Hypothalamus (tissue), 51 donors: ENCODE results near the gene PLCB3.

Source experiments
- DNase-seq, 51 donors: peaks; one replicate each; lab custom pipeline; 2025; lab: John Stamatoyannopoulos, UW

The PLCB3 gene

DNA sequence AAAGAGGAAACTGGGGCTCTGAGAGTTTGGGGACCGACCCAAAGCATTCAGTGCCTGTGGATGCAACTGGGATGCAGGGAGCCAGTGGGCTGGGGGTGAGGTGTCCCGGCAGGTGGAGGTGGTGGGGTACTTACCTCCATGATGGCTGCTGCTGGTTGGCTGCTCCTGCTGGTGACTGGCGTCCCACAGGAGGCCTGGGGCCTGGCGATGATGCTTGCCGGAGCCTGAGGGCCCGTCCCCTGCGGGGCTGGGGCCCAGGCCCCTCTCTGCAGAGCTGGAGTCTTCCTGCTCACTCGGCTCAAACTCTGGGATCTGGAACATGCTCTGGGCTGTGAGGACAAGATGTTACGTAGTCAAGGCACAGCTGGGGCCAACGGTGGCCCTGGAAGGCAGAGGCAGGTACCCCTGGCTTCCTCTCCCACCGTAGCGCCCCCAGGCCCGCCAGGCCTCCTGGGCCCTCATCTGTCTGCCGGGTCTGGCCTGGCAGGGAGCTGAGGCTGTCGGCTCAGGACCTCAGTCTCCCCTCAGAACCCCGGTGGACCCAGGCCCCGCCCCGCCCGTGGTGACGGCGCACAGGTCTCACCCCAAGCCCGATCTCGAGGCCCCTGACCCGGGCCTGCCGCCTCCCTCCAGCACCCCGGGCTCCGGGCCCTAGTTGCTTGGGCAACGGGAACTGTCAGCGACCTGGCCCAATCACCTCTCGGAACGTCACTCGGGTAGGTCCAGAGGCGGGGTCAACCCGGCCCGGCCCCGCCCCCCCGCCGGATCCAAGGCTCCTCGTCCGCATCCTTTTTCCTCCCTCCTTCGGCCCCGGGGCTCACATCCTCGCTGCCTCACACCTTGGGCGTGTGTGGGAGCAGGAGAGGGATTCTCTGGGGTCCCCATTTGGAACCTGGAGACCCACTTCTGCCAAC is 33.0 kb downstream of the PLCB3 start, which contains the start of gene BAD:
Gene BAD (minus strand): TSS at position 618 of the 914 bp plus-strand sequence. CDS start 297 bp downstream, at position 321.
- DNase-seq: peak; percentile 59 to 99 (median 94)

DNA sequence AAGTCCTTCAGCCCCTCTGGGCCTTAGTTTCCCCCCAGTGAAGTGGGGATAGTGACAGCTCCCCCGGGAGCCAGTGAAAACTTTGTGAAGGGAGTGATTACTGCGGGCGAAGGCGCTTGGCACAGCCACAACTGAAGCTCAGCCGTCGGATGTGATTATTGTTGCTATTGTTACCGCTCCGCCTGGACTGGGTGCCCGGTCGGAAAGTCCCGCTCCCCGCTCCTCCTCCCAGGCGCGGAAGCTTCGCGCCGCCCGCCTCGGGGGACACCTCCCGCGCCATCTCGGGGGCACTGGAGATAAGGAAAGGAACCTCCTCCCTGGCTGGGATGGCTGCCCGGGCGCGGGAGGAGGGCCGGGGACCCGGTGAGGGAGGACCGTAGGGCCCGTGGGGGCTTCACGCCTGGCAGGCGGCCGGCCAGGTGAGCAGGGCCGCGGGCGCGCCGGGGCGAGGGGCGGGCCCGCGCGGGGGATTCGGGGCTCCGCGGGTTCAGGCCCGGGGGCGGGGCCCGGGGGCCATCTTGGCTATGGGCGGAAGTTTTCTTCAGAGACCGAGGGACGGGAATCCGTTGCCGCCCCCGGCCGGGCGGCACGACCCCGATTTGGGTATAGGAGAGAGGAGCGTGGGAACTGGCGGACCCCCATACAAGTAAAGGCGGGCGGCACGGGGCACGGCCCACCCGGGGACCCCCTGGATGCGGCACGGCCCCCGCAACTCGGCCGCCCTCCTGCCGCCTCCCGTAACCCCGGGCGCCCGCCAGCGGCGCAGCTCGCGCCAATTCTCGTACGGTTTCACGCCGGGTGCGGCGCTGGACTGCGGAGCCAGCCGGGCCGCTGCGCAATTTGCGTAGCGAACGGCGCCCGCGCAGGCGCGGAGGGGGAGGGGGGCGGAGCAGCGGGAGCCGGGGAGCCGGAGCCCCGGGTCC is 33.9 kb downstream of the PLCB3 start, which contains the start of gene GPR137:
Gene GPR137 (plus strand): TSS at position 887 of the 923 bp plus-strand sequence. CDS start 677 bp downstream, outside the sequence.
- DNase-seq: peak; percentile 44 to 98 (median 86)

DNA sequence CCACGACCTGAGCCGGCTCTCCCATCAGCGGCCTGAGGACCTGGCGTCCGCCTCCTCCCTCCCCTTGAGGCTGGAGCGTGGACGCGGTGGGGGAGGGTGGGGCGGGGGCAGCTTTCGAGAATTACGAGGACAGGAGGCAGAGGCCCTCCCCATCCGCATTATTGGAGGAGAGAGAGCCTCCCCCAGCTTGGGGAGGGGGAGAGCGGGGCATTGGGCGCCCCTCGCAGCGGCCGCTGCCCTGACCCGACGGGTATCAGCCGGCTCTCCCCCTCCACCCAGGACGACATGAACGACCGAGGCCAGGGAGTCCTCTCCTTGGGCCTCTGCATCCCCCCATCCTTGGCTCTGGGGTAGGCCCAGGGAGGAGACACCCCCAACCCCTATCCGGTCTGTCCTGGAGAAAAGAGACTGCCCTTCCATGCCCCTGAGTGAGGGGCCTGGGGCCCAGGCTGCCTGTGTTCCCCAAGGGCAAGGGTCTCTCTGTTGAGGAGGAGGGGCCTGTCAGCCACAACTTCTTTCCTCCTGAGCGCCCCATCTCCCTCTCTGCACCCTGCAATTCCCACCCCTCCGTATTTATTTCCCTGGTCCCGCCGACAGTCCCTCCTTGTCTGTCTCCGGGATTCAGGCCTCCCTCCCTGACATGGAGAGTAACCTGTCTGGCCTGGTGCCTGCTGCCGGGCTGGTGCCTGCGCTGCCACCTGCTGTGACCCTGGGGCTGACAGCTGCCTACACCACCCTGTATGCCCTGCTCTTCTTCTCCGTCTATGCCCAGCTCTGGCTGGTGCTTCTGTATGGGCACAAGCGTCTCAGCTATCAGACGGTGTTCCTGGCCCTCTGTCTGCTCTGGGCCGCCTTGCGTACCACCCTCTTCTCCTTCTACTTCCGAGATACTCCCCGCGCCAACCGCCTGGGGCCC is 34.8 kb downstream of the PLCB3 start:
- DNase-seq: no peak

DNA sequence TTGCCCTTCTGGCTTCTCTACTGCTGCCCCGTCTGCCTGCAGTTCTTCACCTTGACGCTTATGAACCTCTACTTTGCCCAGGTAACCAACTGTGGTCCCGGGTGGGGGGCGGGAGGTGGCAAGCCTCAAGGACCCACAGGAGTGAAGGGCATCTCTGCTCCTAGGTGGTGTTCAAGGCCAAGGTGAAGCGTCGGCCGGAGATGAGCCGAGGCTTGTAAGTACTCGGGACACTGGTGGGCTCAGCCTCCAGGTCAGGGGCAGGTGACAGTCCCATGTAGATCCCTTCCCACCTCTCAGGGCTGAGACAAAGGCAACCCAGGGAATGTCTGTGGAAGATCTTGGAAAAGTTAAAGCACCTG is 35.5 kb downstream of the PLCB3 start:
- no peak for DNase-seq

DNA sequence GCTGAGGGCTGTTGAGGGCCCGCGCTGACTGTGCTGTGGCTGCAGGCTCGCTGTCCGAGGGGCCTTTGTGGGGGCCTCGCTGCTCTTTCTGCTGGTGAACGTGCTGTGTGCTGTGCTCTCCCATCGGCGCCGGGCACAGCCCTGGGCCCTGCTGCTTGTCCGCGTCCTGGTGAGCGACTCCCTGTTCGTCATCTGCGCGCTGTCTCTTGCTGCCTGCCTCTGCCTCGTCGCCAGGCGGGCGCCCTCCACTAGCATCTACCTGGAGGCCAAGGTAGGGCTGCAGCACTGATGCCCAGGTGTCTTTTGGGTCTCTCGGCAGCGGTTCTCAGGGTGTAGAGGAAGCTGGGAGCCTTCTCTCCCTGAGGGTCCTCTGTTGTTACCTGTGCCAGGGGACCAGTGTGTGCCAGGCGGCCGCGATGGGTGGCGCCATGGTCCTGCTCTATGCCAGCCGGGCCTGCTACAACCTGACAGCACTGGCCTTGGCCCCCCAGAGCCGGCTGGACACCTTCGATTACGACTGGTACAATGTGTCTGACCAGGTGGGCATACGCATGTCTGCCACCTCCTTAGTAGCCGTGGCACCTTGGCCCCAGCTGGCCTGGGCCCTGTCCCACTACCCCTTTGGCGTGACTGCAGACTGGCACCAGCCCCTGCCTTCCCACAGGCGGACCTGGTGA is 36.5 kb downstream of the PLCB3 start:
- no peak for DNase-seq

DNA sequence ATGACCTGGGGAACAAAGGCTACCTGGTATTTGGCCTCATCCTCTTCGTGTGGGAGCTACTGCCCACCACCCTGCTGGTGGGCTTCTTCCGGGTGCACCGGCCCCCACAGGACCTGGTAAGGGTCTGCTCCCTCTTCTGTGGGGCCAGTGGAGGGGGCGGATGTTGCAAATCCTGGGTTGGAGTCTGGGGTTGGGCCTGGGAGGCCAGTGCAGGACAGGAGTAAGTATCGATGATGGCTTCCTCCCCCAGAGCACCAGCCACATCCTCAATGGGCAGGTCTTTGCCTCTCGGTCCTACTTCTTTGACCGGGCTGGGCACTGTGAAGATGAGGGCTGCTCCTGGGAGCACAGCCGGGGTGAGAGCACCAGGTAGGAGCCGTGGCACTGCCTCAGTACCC is 37.0 kb downstream of the PLCB3 start:
- no peak for DNase-seq

DNA sequence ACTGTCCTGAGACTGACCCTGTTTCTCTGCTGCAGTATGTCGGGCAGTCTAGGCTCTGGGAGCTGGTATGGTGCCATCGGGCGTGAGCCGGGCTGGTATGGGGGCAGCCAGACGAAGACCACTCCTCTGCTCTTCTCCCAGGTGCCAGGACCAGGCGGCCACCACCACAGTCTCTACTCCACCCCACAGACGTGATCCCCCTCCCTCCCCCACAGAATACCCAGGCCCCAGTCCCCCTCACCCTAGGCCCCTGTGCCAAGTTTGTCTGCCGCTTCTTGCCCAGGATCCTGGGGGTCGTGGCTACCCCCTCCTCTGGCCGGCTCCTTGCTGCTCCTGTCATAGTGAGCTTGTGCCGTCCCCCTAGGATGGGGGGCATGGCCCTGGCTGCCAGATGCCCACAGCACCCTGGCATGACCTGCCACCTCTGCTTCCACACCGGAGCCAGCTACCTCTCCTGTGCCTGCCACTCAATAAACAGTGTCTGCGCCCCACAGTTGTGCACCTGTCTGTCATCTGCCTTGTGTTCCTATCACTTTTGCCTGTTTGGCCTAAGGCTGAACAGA is 37.8 kb downstream of the PLCB3 start:
- no peak for DNase-seq

DNA sequence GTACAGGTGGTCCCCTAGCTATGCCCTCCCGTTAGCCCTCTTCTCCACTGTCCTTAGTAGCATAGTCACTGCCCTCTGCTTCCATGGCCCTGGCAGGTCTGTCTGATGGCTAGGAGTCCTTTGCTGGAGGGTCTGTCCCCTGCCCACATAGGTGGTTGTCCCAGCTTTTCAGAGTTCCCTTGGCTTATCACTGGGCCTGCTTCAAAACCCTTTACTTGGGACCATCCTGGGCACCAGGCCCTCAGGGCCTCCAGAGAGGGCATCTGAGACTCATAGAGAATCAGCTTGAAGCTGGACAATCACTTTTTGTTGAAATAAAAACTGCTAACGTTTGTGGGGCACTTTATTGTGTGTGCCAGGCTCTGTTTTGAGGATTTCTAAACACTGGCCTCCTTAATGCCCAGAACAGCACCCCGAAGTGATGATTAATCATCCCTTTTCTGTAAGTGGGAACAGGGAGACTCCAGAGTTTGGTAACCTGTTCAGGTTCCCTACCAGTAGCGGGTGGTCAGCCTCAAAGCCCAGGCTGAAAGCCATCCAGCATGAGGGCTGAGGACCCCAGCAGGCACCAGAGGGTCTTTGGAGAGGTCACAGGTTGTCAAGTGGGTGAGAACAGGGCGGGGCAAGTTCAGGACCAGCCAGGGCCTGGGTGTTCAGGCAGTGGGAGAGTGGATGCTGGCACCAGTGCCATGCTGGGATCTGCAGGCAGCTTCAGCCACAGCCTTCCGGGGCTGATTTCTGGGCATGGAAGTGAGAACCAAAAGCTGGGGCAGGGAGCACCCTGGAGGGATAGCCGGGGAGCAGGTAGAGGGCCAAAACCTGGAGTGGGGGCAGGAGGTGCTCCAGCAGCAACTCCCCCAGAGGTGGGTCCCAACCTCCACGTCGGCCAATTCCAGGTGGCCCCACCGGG is 39.3 kb downstream of the PLCB3 start:
- DNase-seq: no peak

DNA sequence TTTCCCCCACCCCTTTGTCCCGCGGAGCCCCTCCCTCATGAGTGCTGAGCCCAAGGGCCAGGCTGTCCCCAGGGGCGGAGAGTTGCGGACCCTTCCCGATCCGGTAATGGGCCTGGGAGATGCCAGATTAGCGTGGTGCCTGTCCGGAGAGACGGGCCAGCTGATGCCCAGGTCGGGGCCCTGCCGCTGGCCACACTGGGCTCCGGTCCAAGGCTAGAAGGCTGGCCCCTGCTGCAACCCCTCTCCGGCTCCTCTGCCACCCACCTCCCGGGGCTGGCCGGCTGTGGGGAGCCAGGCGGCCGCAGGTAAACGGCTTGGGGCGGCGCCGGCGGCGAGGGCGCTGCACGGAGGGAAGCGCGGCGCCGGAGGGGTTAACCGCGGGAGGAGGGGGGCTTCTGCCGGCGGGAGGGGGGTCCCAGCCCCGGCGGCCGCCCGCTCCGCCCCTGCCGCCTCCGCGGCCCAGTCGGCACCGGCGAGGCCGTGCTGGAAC is 40.0 kb downstream of the PLCB3 start, which contains the start of gene KCNK4:
Gene KCNK4 (plus strand): TSS at position 41 of the 490 bp plus-strand sequence. CDS start 1,717 bp downstream, outside the sequence.
- DNase-seq: no peak

DNA sequence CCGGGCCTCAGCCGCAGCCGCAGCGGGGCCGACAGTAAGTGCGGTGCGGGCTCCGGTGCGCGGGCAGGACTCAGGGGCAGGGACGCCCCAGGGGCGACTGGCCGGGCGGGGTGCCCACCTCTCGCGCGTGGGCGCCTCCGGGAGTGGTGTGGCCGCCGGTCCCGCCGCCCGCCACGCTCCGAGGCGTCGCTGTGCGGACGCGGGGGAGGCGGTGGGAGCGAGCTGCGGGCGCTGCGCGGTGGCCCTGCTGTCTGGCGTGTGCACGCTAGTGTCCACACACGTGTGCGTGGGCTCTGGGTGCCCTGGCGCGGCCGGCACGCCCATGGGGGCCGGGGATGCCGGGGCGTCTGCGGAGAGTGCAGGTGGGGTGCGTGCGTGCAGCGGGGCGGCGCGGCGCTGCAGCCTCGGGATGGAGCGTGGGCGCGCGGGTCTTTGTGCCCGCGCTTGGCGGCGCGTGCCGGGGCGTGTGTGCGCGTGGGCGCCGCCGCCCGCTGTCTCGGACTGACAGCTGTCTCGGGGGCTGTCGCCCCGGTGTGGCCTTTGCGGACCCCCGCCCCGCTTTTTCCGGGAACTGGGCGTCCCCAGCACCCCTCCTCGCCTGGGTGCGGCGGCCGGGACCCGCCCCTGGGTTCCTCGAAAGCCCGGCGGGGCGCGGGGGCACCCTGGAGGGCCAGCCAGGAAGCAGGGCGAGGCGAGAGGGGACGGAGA is 40.6 kb downstream of the PLCB3 start:
- peak in 5 of 51 donors; percentile 12 to 48 (median 39) for DNase-seq

DNA sequence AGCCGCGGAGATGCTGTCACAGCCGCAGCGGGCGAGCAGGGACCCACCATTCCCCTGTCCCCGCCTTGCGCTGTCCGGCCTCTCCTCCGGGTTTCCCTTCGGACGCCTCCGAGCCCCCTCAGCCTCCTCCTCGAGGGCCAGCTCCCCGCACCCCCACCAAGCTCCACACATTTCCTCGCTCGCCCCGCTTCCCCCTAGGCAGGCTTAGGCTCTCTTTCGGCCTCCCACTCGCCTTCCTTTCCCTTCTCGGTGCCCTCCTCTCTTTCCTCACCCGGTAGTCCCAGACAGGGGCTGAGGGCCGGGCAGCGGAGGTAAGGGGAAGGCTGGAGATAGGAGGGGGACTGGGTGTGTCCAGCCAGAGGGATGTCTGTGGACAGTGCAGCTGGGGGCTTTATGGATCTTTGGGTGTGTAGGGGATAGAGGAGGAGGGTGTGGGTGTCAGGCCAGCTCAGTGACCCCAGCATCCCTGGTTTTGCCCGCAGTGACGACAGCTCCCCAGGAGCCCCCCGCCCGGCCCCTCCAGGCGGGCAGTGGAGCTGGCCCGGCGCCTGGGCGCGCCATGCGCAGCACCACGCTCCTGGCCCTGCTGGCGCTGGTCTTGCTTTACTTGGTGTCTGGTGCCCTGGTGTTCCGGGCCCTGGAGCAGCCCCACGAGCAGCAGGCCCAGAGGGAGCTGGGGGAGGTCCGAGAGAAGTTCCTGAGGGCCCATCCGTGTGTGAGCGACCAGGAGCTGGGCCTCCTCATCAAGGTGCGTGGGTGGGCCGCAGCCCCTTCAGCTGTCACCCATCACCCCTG is 41.3 kb downstream of the PLCB3 start:
- DNase-seq: peak in 1 of 51 donors; percentile 26

DNA sequence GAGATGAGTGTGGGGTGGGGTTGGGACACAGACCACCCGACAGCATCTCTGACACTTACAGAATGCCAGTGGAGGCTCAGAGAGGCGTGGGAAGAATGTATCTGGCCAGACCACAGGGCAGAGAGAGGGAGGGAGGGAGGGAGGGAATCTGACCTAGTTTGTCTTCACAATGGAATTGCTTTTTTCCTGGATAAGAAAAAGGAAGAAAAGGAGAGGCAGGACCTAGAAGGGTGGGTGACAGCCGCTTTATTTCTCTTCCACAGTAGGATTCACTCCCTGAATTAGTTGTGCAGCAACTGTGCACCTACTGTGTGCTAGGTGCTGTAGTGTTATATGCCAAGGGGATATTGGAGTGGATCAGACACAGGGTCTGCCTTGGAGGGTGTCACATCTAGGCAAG is 43.4 kb downstream of the PLCB3 start:
- no peak for DNase-seq

DNA sequence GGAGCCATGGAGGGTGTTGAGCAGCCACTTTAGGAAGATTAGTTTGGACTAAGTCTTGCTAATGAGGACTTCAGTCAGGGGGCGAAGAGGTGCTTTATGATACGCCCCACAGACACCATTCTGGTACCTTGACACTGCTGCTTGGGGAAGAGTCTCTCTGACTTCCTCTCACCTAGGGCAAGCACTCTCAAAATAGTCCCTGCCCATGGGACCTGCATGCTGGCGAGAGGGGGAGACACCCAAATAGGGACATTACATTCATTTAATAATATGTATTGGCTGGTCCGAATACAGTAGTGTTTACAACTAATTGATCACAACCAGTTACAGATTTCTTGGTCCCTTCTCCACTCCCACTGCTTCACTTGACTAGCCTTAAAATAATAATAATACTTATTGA is 44.4 kb downstream of the PLCB3 start:
- DNase-seq: no peak

DNA sequence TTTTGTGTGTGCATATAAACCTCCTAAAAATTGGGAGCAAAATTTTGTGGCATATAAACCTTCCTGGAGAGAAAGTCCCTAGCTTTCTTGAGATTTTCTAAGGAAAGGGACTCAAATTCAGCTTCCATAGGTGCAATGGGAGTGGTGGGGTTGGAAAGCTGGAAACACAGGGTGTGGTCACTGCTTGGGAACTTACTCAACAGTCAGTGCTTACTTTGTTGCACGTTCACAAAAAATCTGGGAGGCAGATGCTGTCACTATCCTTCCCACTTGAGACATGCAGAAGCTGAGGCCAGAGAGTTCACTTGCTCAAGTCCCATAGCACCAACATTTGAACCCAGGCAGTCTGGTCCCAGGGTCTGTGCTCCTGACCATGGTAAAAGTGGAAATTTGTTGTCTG is 44.9 kb downstream of the PLCB3 start:
- no peak for DNase-seq

DNA sequence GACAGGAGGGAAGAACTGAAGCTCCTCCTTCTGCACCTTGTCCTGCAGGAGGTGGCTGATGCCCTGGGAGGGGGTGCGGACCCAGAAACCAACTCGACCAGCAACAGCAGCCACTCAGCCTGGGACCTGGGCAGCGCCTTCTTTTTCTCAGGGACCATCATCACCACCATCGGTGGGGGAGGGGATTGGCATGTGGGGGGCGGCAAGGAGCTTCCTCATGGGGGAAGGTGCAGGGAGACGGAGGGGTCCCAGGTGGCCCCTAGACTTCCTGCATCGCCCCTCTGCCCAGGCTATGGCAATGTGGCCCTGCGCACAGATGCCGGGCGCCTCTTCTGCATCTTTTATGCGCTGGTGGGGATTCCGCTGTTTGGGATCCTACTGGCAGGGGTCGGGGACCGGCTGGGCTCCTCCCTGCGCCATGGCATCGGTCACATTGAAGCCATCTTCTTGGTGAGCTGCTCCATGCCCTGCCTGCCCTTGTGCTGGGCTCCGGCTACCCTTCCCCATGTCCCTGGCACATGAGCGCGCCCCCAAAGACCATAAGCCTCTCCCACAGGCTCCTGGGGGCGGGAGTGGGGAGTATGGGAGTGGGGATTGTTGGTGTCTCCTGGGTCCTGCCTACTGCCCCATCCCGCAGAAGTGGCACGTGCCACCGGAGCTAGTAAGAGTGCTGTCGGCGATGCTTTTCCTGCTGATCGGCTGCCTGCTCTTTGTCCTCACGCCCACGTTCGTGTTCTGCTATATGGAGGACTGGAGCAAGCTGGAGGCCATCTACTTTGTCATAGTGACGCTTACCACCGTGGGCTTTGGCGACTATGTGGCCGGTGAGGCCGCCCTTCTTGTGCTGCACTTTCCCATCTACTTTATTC is 45.7 kb downstream of the PLCB3 start:
- DNase-seq: no peak
